Lower lobe of right lung (tissue), 2 donors: Measurements from ENCODE around the gene RELT. TPM values are rescaled to one million over a fixed set of nuclear protein-coding genes. Genes with fewer than 3 reads are reported as not detected.

Source experiments
- ATAC-seq, 2 donors: fragments of 200-7000 bp; cut with Tn5 transposase; one replicate each; pipeline ENCODE4 v1.9.1; 2020 to 2022; ENCODE audit warnings: mild to moderate bottlenecking in 2 of 2, moderate library complexity in 2 of 2
- DNase-seq: peaks from one replicate; pipeline ENCODE4 v3.0.0-alpha.2; 2020
- H3K27ac ChIP-seq: fragments of 200-600 bp; one replicate; pipeline ENCODE4 v1.8.0; 2022
- H3K27me3 ChIP-seq: fragments of 200-600 bp; one replicate; pipeline ENCODE4 v1.8.0; 2022; ENCODE audit warnings: low read depth
- H3K36me3 ChIP-seq: fragments of 200-600 bp; one replicate; pipeline ENCODE4 v1.8.0; 2022; ENCODE audit warnings: mild to moderate bottlenecking
- H3K4me1 ChIP-seq: fragments of 200-600 bp; one replicate; pipeline ENCODE4 v1.8.0; 2022
- H3K4me3 ChIP-seq: fragments of 200-600 bp; one replicate; pipeline ENCODE4 v1.8.0; 2022; ENCODE audit warnings: mild to moderate bottlenecking
- H3K9me3 ChIP-seq: fragments of 200-600 bp; one replicate; pipeline ENCODE4 v1.8.0; 2022
- intact Hi-C: fragments of 100-400 bp; cut with DNase I; formaldehyde crosslinking; loops from one replicate; pipeline ENCODE4 v1.11.0; 2022
- total RNA-seq: library from RNA; stranded (reverse); fragmentation: NEBNext Ultra II Directional; extraction: Animal tissue kit (Norgen Biotek cat#: 25700); gene quantifications from one replicate; pipeline ENCODE4 v1.2.1, GENCODE V29; 2021
- TF ChIP-seq, protein P1 (sequence below): fragments of 200-600 bp; IDR thresholded peaks from one replicate; pipeline ENCODE4 v1.8.0; 2022; ENCODE audit warnings: antibody characterized with exemption, mild to moderate bottlenecking
- donor health status: DM: no; HTN: yes; CAD: no; lungs with severe emphysema.

The RELT gene
- total RNA-seq, 1 donor from 2014 or later, result 15.4 TPM

DNA sequence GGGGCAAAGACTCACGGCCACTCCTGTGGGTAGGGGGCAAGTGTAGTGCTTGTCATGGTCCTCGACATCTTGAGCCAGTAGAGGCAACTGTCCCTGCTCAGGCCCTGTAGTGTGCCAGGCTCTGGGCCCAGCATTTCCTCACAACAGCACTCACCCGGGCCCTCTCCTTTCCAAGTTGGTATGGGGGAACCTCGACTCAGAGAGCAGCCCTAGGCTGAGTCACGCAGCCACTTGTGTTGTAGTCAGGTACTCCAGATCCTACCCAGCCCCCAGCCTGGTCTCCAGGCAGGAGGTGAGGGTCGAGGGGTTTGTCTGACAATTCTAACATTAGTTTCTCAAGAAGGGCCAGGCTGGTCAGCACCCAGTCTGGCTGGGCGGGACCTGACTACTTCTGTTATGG, 4.1 kb downstream of the RELT start:
- intact Hi-C loops, result no loop called here
- no peak for DNase-seq
- H3K36me3 ChIP-seq, result no peaks in the 10 kb centered on the region
- no peak for ATAC-seq
- H3K4me1 ChIP-seq, result peaks cover 84% of the 10 kb centered on the region
- H3K27me3 ChIP-seq, result no peaks in the 10 kb centered on the region
- no peaks in the 10 kb centered on the region for H3K9me3 ChIP-seq
- TF ChIP-seq, protein P1, sequence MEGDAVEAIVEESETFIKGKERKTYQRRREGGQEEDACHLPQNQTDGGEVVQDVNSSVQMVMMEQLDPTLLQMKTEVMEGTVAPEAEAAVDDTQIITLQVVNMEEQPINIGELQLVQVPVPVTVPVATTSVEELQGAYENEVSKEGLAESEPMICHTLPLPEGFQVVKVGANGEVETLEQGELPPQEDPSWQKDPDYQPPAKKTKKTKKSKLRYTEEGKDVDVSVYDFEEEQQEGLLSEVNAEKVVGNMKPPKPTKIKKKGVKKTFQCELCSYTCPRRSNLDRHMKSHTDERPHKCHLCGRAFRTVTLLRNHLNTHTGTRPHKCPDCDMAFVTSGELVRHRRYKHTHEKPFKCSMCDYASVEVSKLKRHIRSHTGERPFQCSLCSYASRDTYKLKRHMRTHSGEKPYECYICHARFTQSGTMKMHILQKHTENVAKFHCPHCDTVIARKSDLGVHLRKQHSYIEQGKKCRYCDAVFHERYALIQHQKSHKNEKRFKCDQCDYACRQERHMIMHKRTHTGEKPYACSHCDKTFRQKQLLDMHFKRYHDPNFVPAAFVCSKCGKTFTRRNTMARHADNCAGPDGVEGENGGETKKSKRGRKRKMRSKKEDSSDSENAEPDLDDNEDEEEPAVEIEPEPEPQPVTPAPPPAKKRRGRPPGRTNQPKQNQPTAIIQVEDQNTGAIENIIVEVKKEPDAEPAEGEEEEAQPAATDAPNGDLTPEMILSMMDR, result no peak
- H3K4me3 ChIP-seq, result no peak overlapping the region
- no peak overlapping the region for H3K27ac ChIP-seq

DNA sequence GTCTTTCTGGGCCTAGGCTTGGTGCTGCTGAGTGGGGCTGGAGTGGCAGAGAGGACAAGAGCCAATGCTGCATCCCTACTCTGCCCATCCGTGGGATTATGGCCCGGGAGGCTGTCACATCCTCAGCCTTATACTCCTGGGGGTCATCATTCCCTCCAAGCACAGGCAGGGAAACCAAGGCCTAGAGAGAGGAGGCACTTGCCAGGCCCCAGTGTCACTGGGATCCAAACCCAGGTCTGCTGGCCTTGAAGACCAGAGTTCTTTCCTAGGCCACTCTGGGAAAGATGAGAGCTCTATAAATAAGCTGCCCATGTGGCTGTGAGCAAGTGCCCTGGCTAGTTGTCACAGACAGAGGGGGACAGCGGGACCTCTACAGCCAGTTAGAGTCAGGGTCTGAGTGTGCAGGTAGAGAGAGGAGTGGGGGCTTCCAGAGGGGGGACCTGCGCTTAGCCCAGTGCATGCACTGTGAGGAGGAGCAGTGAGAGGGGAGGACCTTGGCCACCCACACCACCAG, 4.8 kb downstream of the RELT start:
- intact Hi-C loops, result no loop called here
- Histone ChIP-seq H3K27ac (peak overlapping the region; percentile 11), H3K36me3 (no peaks in the 10 kb centered on the region), H3K4me3 (no peak overlapping the region), H3K4me1 (peaks cover 85% of the 10 kb centered on the region), H3K9me3 (no peaks in the 10 kb centered on the region), H3K27me3 (no peaks in the 10 kb centered on the region)
- TF ChIP-seq, protein P1, result no peak
- no peak for ATAC-seq
- DNase-seq, result no peak

DNA sequence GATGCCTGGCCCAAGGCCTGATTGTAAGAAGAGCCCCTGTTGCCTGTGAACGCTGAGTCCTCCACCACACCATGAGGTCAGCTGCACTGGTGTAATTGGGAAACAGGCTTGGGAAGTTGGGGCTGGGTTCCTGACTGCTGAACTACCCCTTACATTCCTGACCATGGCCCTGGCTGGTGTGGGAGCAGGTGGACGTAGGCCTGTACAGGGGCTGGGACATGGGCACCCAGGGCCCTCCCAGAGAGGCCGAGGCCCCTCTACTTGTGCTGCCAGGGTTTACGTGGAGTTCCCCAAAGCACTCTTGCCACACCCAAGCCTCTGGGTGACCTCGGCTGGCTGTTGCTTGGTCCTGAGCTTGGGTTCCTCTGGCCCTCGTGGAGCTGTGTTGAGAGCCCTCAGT, 5.4 kb downstream of the RELT start:
- Histone ChIP-seq H3K27me3 (no peaks in the 10 kb centered on the region), H3K4me3 (no peak overlapping the region), H3K36me3 (no peaks in the 10 kb centered on the region), H3K9me3 (no peaks in the 10 kb centered on the region), H3K27ac (peak overlapping the region; percentile 11), H3K4me1 (peaks cover 90% of the 10 kb centered on the region)
- peak; percentile 69 for DNase-seq
- TF ChIP-seq, protein P1, result no peak
- ATAC-seq, result no peak
- intact Hi-C loops, result no loop called here

DNA sequence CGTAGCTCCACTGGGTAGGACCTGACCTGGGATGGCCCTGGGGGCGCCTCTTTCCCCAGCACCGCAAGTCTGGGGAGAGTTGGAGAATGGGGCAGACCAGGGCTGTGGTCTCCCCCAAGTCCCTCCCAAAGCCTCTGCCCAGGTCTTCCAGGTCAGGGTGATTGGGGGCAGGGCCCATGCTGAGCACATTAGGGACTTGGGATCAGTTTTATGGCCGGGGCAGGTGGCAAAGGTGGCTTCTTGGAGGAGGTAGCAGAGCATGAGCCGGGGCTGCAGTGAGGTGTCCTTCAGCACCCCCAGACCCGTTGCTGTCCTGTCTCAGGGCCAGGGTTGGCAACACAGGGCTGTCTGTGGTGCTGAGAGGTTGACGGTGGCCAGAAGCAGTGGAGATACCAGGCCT, 6.0 kb downstream of the RELT start:
- ATAC-seq, result no peak
- Histone ChIP-seq H3K27ac (no peak overlapping the region), H3K36me3 (no peaks in the 10 kb centered on the region), H3K4me1 (peaks cover 91% of the 10 kb centered on the region), H3K4me3 (no peak overlapping the region), H3K27me3 (no peaks in the 10 kb centered on the region), H3K9me3 (no peaks in the 10 kb centered on the region)
- no peak for DNase-seq
- intact Hi-C loops, result no loop called here
- TF ChIP-seq, protein P1, result no peak

DNA sequence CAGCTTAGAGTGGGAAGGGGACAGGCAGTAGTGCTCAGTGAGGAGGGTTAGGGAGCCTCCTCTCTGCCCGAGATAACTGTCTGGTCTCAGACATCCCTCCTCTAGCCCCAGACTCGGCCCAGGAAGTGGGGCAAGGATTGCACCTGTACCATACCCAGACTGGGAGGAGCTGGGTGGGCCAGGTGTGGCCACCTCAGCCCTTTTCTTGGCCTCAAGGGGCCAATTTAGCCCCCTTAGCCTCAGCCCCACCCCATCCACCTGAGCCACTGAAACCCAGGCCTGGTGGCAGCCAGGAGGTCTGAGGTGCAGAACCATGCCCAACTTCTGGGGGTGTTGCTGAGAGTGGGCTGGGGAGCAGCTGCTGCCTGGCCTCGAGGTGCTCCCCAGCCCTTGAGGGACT, 6.5 kb downstream of the RELT start:
- Histone ChIP-seq H3K27ac (no peak overlapping the region), H3K4me3 (no peak overlapping the region), H3K4me1 (peaks cover 93% of the 10 kb centered on the region), H3K9me3 (no peaks in the 10 kb centered on the region), H3K36me3 (no peaks in the 10 kb centered on the region), H3K27me3 (no peaks in the 10 kb centered on the region)
- no peak for DNase-seq
- intact Hi-C loops, result no loop called here
- no peak for ATAC-seq
- TF ChIP-seq, protein P1, result no peak
